HEK293 (cell line): Measurements from ENCODE around the gene ZFR.

Source experiments
- GLI4 ChIP-seq: fragments of 450-650 bp; formaldehyde crosslinking; IDR thresholded peaks from 2 replicates; pipeline ENCODE4 v1.5.1; 2016; ENCODE audit warnings: missing biosample characterization, missing genetic modification characterization
- KLF10 ChIP-seq: fragments of 450-650 bp; IDR thresholded peaks from 2 replicates; pipeline ENCODE4 v1.5.1; 2018; ENCODE audit warnings: missing biosample characterization, mild to moderate bottlenecking, missing genetic modification characterization
- PRDM1 ChIP-seq: fragments of 450-650 bp; formaldehyde crosslinking; IDR thresholded peaks from 2 replicates; pipeline ENCODE4; 2016; ENCODE audit warnings: missing biosample characterization, missing genetic modification characterization
- REPIN1 ChIP-seq: fragments of 450-650 bp; formaldehyde crosslinking; IDR thresholded peaks from 2 replicates; pipeline ENCODE4 v1.5.1; 2017; ENCODE audit warnings: missing biosample characterization, missing genetic modification characterization, low read depth
- ZBTB8A ChIP-seq: fragments of 450-650 bp; formaldehyde crosslinking; IDR thresholded peaks from 2 replicates; pipeline ENCODE4 v1.5.1; 2016; ENCODE audit warnings: missing biosample characterization, missing genetic modification characterization
- ZNF140 ChIP-seq: fragments of 450-650 bp; formaldehyde crosslinking; IDR thresholded peaks from 2 replicates; pipeline ENCODE4 v1.5.1; 2016; ENCODE audit warnings: missing biosample characterization, missing genetic modification characterization
- ZNF174 ChIP-seq: fragments of 450-650 bp; formaldehyde crosslinking; IDR thresholded peaks from 2 replicates; pipeline ENCODE4 v1.5.0; 2017; ENCODE audit warnings: missing biosample characterization, mild to moderate bottlenecking, missing genetic modification characterization
- ZNF24 ChIP-seq: fragments of 450-650 bp; formaldehyde crosslinking; IDR thresholded peaks from 2 replicates; pipeline ENCODE4 v1.5.1; 2016; ENCODE audit warnings: missing biosample characterization, missing genetic modification characterization
- ZNF274 ChIP-seq, 2 experiments: fragments of 200-500 bp in 1 of 2; fragments of 450-650 bp in 1 of 2; sonication (Bioruptor generic) in 1 of 2; formaldehyde crosslinking in 1 of 2; IDR thresholded peaks; 2 replicates each; pipeline versions ENCODE4 v1.5.1 to v1.6.1; 2014 to 2016; ENCODE audit warnings: borderline replicate concordance in 1 of 2, inconsistent platforms in 1 of 2, low read length in 1 of 2, missing biosample characterization in 1 of 2, missing genetic modification characterization in 1 of 2
- ZNF366 ChIP-seq: fragments of 450-650 bp; formaldehyde crosslinking; conservative IDR thresholded peaks from 2 replicates; pipeline ENCODE4 v1.5.1; 2016; ENCODE audit warnings: missing biosample characterization, missing genetic modification characterization
- ZNF423 ChIP-seq: fragments of 450-650 bp; formaldehyde crosslinking; IDR thresholded peaks from 2 replicates; pipeline ENCODE4 v1.5.1; 2016; ENCODE audit warnings: missing biosample characterization, missing genetic modification characterization
- ZNF48 ChIP-seq: fragments of 450-650 bp; formaldehyde crosslinking; IDR thresholded peaks from 2 replicates; pipeline ENCODE4 v1.5.1; 2016; ENCODE audit warnings: missing biosample characterization, missing genetic modification characterization
- ZNF585B ChIP-seq: fragments of 450-650 bp; formaldehyde crosslinking; IDR thresholded peaks from 2 replicates; pipeline ENCODE4 v1.5.1; 2016; ENCODE audit warnings: missing biosample characterization, missing genetic modification characterization
- ZNF707 ChIP-seq: fragments of 450-650 bp; formaldehyde crosslinking; IDR thresholded peaks from 2 replicates; pipeline ENCODE4 v1.5.1; 2016; ENCODE audit warnings: missing biosample characterization, missing genetic modification characterization
- ZNF777 ChIP-seq: fragments of 450-650 bp; formaldehyde crosslinking; IDR thresholded peaks from 2 replicates; pipeline ENCODE4 v1.5.1; 2017; ENCODE audit warnings: missing biosample characterization, missing genetic modification characterization, borderline replicate concordance
- TF ChIP-seq, protein P1 (sequence below): fragments of 450-650 bp; formaldehyde crosslinking; IDR thresholded peaks from 2 replicates; pipeline ENCODE4 v1.5.1; 2016; ENCODE audit warnings: missing biosample characterization, missing genetic modification characterization
- TF ChIP-seq, protein P2 (sequence below): fragments of 450-650 bp; formaldehyde crosslinking; IDR thresholded peaks from 2 replicates; pipeline ENCODE4 v1.5.1; 2016; ENCODE audit warnings: missing biosample characterization, missing genetic modification characterization
- TF ChIP-seq, protein P3 (sequence below): fragments of 450-650 bp; formaldehyde crosslinking; IDR thresholded peaks from 2 replicates; pipeline ENCODE4 v1.5.1; 2016; ENCODE audit warnings: missing biosample characterization, missing genetic modification characterization
- TF ChIP-seq, protein P4 (sequence below): fragments of 450-650 bp; formaldehyde crosslinking; IDR thresholded peaks from 2 replicates; pipeline ENCODE4 v1.5.1; 2017; ENCODE audit warnings: missing biosample characterization, missing genetic modification characterization
- TF ChIP-seq, protein P5 (sequence below): fragments of 450-650 bp; formaldehyde crosslinking; IDR thresholded peaks from 2 replicates; pipeline ENCODE4 v1.5.1; 2016; ENCODE audit warnings: missing biosample characterization, missing genetic modification characterization
- TF ChIP-seq, protein P6 (sequence below): fragments of 450-650 bp; formaldehyde crosslinking; conservative IDR thresholded peaks from 2 replicates; pipeline ENCODE4 v1.5.1; 2016; ENCODE audit warnings: low read depth, missing biosample characterization, missing genetic modification characterization
- TF ChIP-seq, protein P7 (sequence below): fragments of 450-650 bp; formaldehyde crosslinking; IDR thresholded peaks from 2 replicates; pipeline ENCODE4 v1.5.1; 2017; ENCODE audit warnings: missing biosample characterization, mild to moderate bottlenecking, missing genetic modification characterization, moderate library complexity

Gene ZFR

DNA sequence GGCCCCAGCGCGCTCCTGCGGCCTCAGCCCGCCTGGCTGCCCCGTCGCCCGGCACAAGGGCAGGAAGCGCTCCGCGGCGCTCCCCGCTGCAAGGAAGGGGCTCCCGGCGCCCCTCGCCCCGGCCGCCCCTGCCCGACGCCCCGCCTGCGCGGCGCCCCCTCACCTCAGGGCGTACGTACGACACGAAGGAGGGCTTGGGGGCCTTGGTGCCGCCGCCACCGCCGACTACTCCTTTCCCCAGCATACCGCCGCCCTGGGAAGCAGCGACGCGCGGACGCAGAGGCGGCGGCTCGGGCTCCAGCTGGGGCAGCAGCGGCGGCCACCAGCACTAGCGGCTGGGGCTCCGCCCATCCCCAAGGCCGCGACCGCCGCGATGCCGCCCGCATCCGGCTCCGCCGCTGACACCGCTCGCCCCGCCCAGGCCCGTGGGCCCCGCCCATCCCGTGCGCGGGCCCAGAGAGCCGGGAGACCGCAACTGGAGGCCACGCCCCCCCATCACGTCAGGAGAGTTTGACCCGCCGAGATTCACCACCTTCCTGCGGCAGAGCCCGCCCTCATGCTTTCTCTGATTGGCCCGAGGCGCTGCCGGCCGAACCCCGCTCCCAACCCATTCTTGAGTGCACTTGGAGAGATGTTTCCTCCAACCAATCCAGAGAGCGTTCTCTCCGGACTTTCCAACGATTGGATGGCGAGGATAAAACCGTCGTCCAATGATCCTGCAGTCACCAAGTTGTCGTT lies 131.8 kb downstream of the ZFR start, which contains the start of gene MTMR12 (continued):
- TF ChIP-seq, protein P1, sequence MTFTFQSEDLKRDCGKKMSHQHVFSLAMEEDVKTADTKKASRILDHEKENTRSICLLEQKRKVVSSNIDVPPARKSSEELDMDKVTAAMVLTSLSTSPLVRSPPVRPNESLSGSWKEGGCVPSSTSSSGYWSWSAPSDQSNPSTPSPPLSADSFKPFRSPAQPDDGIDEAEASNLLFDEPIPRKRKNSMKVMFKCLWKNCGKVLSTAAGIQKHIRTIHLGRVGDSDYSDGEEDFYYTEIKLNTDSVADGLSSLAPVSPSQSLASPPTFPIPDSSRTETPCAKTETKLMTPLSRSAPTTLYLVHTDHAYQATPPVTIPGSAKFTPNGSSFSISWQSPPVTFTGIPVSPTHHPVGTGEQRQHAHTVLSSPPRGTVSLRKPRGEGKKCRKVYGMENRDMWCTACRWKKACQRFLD (tag by site-specific recombination) = no peak
- no peak for TF ChIP-seq ZNF140 (tag by site-specific recombination)
- no peak for TF ChIP-seq PRDM1 (tag by site-specific recombination)
- no peak for TF ChIP-seq GLI4
- no peak for TF ChIP-seq ZNF423 (tag by site-specific recombination)
- TF ChIP-seq, protein P2, sequence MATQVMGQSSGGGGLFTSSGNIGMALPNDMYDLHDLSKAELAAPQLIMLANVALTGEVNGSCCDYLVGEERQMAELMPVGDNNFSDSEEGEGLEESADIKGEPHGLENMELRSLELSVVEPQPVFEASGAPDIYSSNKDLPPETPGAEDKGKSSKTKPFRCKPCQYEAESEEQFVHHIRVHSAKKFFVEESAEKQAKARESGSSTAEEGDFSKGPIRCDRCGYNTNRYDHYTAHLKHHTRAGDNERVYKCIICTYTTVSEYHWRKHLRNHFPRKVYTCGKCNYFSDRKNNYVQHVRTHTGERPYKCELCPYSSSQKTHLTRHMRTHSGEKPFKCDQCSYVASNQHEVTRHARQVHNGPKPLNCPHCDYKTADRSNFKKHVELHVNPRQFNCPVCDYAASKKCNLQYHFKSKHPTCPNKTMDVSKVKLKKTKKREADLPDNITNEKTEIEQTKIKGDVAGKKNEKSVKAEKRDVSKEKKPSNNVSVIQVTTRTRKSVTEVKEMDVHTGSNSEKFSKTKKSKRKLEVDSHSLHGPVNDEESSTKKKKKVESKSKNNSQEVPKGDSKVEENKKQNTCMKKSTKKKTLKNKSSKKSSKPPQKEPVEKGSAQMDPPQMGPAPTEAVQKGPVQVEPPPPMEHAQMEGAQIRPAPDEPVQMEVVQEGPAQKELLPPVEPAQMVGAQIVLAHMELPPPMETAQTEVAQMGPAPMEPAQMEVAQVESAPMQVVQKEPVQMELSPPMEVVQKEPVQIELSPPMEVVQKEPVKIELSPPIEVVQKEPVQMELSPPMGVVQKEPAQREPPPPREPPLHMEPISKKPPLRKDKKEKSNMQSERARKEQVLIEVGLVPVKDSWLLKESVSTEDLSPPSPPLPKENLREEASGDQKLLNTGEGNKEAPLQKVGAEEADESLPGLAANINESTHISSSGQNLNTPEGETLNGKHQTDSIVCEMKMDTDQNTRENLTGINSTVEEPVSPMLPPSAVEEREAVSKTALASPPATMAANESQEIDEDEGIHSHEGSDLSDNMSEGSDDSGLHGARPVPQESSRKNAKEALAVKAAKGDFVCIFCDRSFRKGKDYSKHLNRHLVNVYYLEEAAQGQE = peak; percentile 7; the same call in 1 of the 2 replicates
- TF ChIP-seq ZNF777 = no peak
- no peak for TF ChIP-seq ZNF174
- peak; percentile 72 for TF ChIP-seq ZBTB8A
- TF ChIP-seq, protein P3, sequence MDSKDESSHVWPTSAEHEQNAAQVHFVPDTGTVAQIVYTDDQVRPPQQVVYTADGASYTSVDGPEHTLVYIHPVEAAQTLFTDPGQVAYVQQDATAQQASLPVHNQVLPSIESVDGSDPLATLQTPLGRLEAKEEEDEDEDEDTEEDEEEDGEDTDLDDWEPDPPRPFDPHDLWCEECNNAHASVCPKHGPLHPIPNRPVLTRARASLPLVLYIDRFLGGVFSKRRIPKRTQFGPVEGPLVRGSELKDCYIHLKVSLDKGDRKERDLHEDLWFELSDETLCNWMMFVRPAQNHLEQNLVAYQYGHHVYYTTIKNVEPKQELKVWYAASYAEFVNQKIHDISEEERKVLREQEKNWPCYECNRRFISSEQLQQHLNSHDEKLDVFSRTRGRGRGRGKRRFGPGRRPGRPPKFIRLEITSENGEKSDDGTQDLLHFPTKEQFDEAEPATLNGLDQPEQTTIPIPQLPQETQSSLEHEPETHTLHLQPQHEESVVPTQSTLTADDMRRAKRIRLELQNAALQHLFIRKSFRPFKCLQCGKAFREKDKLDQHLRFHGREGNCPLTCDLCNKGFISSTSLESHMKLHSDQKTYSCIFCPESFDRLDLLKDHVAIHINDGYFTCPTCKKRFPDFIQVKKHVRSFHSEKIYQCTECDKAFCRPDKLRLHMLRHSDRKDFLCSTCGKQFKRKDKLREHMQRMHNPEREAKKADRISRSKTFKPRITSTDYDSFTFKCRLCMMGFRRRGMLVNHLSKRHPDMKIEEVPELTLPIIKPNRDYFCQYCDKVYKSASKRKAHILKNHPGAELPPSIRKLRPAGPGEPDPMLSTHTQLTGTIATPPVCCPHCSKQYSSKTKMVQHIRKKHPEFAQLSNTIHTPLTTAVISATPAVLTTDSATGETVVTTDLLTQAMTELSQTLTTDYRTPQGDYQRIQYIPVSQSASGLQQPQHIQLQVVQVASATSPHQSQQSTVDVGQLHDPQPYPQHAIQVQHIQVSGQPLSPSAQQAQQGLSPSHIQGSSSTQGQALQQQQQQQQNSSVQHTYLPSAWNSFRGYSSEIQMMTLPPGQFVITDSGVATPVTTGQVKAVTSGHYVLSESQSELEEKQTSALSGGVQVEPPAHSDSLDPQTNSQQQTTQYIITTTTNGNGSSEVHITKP (tag by site-specific recombination) = no peak
- TF ChIP-seq, protein P4, sequence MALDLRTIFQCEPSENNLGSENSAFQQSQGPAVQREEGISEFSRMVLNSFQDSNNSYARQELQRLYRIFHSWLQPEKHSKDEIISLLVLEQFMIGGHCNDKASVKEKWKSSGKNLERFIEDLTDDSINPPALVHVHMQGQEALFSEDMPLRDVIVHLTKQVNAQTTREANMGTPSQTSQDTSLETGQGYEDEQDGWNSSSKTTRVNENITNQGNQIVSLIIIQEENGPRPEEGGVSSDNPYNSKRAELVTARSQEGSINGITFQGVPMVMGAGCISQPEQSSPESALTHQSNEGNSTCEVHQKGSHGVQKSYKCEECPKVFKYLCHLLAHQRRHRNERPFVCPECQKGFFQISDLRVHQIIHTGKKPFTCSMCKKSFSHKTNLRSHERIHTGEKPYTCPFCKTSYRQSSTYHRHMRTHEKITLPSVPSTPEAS (tag by site-specific recombination) = no peak
- TF ChIP-seq, protein P5, sequence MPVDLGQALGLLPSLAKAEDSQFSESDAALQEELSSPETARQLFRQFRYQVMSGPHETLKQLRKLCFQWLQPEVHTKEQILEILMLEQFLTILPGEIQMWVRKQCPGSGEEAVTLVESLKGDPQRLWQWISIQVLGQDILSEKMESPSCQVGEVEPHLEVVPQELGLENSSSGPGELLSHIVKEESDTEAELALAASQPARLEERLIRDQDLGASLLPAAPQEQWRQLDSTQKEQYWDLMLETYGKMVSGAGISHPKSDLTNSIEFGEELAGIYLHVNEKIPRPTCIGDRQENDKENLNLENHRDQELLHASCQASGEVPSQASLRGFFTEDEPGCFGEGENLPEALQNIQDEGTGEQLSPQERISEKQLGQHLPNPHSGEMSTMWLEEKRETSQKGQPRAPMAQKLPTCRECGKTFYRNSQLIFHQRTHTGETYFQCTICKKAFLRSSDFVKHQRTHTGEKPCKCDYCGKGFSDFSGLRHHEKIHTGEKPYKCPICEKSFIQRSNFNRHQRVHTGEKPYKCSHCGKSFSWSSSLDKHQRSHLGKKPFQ = no peak
- TF ChIP-seq ZNF274 (IDR thresholded peaks at IDR 0.05; ENCODE audit: low read length) = no peak
- no peak for TF ChIP-seq ZNF274 (tag by site-specific recombination; IDR thresholded peaks at IDR 0.05; ENCODE audit: borderline replicate concordance)
- no peak for TF ChIP-seq ZNF48 (tag by site-specific recombination)
- TF ChIP-seq REPIN1 (tag by site-specific recombination) = no peak
- peak; percentile 42; the same call in 1 of the 2 replicates for TF ChIP-seq KLF10 (tag by site-specific recombination)
- TF ChIP-seq ZNF24 (tag by site-specific recombination) = no peak
- no peak for TF ChIP-seq ZNF707
- no peak for TF ChIP-seq ZNF366
- TF ChIP-seq, protein P6, sequence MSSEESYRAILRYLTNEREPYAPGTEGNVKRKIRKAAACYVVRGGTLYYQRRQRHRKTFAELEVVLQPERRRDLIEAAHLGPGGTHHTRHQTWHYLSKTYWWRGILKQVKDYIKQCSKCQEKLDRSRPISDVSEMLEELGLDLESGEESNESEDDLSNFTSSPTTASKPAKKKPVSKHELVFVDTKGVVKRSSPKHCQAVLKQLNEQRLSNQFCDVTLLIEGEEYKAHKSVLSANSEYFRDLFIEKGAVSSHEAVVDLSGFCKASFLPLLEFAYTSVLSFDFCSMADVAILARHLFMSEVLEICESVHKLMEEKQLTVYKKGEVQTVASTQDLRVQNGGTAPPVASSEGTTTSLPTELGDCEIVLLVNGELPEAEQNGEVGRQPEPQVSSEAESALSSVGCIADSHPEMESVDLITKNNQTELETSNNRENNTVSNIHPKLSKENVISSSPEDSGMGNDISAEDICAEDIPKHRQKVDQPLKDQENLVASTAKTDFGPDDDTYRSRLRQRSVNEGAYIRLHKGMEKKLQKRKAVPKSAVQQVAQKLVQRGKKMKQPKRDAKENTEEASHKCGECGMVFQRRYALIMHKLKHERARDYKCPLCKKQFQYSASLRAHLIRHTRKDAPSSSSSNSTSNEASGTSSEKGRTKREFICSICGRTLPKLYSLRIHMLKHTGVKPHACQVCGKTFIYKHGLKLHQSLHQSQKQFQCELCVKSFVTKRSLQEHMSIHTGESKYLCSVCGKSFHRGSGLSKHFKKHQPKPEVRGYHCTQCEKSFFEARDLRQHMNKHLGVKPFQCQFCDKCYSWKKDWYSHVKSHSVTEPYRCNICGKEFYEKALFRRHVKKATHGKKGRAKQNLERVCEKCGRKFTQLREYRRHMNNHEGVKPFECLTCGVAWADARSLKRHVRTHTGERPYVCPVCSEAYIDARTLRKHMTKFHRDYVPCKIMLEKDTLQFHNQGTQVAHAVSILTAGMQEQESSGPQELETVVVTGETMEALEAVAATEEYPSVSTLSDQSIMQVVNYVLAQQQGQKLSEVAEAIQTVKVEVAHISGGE (tag by site-specific recombination) = no peak
- TF ChIP-seq, protein P7, sequence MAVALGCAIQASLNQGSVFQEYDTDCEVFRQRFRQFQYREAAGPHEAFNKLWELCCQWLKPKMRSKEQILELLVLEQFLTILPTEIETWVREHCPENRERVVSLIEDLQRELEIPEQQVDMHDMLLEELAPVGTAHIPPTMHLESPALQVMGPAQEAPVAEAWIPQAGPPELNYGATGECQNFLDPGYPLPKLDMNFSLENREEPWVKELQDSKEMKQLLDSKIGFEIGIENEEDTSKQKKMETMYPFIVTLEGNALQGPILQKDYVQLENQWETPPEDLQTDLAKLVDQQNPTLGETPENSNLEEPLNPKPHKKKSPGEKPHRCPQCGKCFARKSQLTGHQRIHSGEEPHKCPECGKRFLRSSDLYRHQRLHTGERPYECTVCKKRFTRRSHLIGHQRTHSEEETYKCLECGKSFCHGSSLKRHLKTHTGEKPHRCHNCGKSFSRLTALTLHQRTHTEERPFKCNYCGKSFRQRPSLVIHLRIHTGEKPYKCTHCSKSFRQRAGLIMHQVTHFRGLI = 0 out of 2 replicates have a peak, but pooled peaks have one; percentile 14
- TF ChIP-seq ZNF585B (tag by site-specific recombination) = no peak
